WERI-Rb-1 (cell line): ENCODE results near the gene GREM2.

ENCODE experiments used
- DNase-seq: peaks from one replicate; pipeline ENCODE4 v3.0.0-alpha.2; 2020
- H3K27ac ChIP-seq: fragments of 250-450 bp; sonication (Bioruptor Pico); 2 replicates; pipeline ENCODE4 v1.5.1; 2020; ENCODE audit warnings: mild to moderate bottlenecking, moderate library complexity
- H3K27me3 ChIP-seq: fragments of 250-450 bp; sonication (Bioruptor Pico); 2 replicates; pipeline ENCODE4 v1.5.1; 2021; ENCODE audit warnings: mild to moderate bottlenecking, low read depth, moderate library complexity; ENCODE audit not compliant: insufficient read depth, severe bottlenecking
- H3K36me3 ChIP-seq: fragments of 250-450 bp; sonication (Bioruptor Pico); 2 replicates; pipeline ENCODE4 v1.5.1; 2020; ENCODE audit warnings: mild to moderate bottlenecking, moderate library complexity
- H3K4me3 ChIP-seq: 2 replicates; pipeline ENCODE4 v1.5.1; 2011; ENCODE audit warnings: low read depth, mild to moderate bottlenecking, control low read depth, low read length
- H3K9me3 ChIP-seq: fragments of 250-450 bp; sonication (Bioruptor Pico); 2 replicates; pipeline ENCODE4 v1.5.1; 2021; ENCODE audit warnings: mild to moderate bottlenecking, moderate library complexity; ENCODE audit not compliant: severe bottlenecking
- CTCF ChIP-seq: IDR thresholded peaks from 2 replicates; pipeline ENCODE4 v1.5.1; 2011; ENCODE audit warnings: low read depth, mild to moderate bottlenecking, control low read depth, inconsistent platforms, low read length

GREM2 gene

GRCh38 chr1:240487493-240487892, 124.5 kb downstream of the GREM2 start:
- no peak for TF ChIP-seq CTCF
- H3K27me3 ChIP-seq = no peaks in the 10 kb centered on the region
- H3K9me3 ChIP-seq = no peaks in the 10 kb centered on the region

GRCh38 chr1:240486611-240487010, 125.3 kb downstream of the GREM2 start:
- no peaks in the 10 kb centered on the region for H3K36me3 ChIP-seq
- TF ChIP-seq CTCF = no peak
- DNase-seq = no peak
- no peak overlapping the region for H3K27ac ChIP-seq
- H3K27me3 ChIP-seq = no peaks in the 10 kb centered on the region
- no peak overlapping the region for H3K4me3 ChIP-seq
- H3K9me3 ChIP-seq = no peaks in the 10 kb centered on the region

More at GRCh38 chr1:240487493-240487892, 124.5 kb downstream of the GREM2 start:
- no peak overlapping the region for H3K4me3 ChIP-seq
- DNase-seq = no peak
- H3K27ac ChIP-seq = no peak overlapping the region
- no peaks in the 10 kb centered on the region for H3K36me3 ChIP-seq

- TF ChIP-seq CTCF = no peak
- Histone ChIP-seq H3K36me3 (no peaks in the 10 kb centered on the region), H3K9me3 (no peaks in the 10 kb centered on the region), H3K27me3 (no peaks in the 10 kb centered on the region), H3K27ac (no peak overlapping the region), H3K4me3 (no peak overlapping the region)
- DNase-seq = no peak
Measured at GRCh38 chr1:240484804-240485443, 127.0 kb downstream of the GREM2 start.

GRCh38 chr1:240478536-240478935, 133.4 kb downstream of the GREM2 start:
- DNase-seq = no peak
- no peak for TF ChIP-seq CTCF
- no peaks in the 10 kb centered on the region for H3K9me3 ChIP-seq
- no peak overlapping the region for H3K4me3 ChIP-seq
- peaks cover 38% of the 10 kb centered on the region for H3K36me3 ChIP-seq
- no peak overlapping the region for H3K27ac ChIP-seq
- no peaks in the 10 kb centered on the region for H3K27me3 ChIP-seq

GRCh38 chr1:240475832-240476231, 136.1 kb downstream of the GREM2 start:
- H3K9me3 ChIP-seq = no peaks in the 10 kb centered on the region
- DNase-seq = no peak
- TF ChIP-seq CTCF = no peak
- no peak overlapping the region for H3K4me3 ChIP-seq
- H3K36me3 ChIP-seq = peaks cover 53% of the 10 kb centered on the region
- H3K27me3 ChIP-seq = no peaks in the 10 kb centered on the region
- no peak overlapping the region for H3K27ac ChIP-seq

GRCh38 chr1:240474133-240474614, 137.8 kb downstream of the GREM2 start:
- DNase-seq = no peak
- no peak overlapping the region for H3K27ac ChIP-seq

More at GRCh38 chr1:240474133-240474614, 137.8 kb downstream of the GREM2 start:
- Histone ChIP-seq H3K9me3 (no peaks in the 10 kb centered on the region), H3K27me3 (no peaks in the 10 kb centered on the region), H3K4me3 (no peak overlapping the region), H3K36me3 (peaks cover 61% of the 10 kb centered on the region)
- no peak for TF ChIP-seq CTCF
